ENCODE results near the gene NXN.

GRCh38 chr17:869567-870525, 109.7 kb downstream of the NXN start:
- TF ChIP-seq CTCF (IDR thresholded peaks at IDR 0.05) (no peak), POLR2A (IDR thresholded peaks at IDR 0.05) (no peak)
